Activated CD8-positive, alpha-beta memory T cell treated with anti-CD3 and anti-CD28 coated beads for 24 hours (primary cell): Measurements from ENCODE around the gene NLK.
"Not testable (repeated sequence)": the region's sequence is repeated elsewhere in the genome, so short reads cannot be mapped to it uniquely, and the experiment has no call there.

Source experiments
- DNase-seq: peaks from one replicate; pipeline ENCODE4 v3.0.0-alpha.2; 2020

The NLK gene

GRCh38 chr17:28204244-28204643 lies 161.8 kb downstream of the NLK start:
- DNase-seq = no peak

- DNase-seq = no peak
Measured at GRCh38 chr17:28204751-28205150, 162.3 kb downstream of the NLK start.

GRCh38 chr17:28206292-28206691 lies 163.8 kb downstream of the NLK start:
- no peak for DNase-seq

- no peak for DNase-seq
Measured at GRCh38 chr17:28211811-28212210, 169.3 kb downstream of the NLK start.

GRCh38 chr17:28213578-28213977 lies 171.1 kb downstream of the NLK start:
- not testable (repeated sequence) for DNase-seq

GRCh38 chr17:28216052-28216451 lies 173.6 kb downstream of the NLK start:
- no peak for DNase-seq

GRCh38 chr17:28216528-28216927 lies 174.1 kb downstream of the NLK start:
- DNase-seq = no peak

- DNase-seq = no peak
Measured at GRCh38 chr17:28219771-28220170, 177.3 kb downstream of the NLK start.

GRCh38 chr17:28221751-28222414 lies 179.4 kb downstream of the NLK start:
- DNase-seq = no peak

GRCh38 chr17:28225271-28225670 lies 182.8 kb downstream of the NLK start:
- DNase-seq = no peak

GRCh38 chr17:28225867-28226266 lies 183.4 kb downstream of the NLK start:
- no peak for DNase-seq

- DNase-seq = no peak
Measured at GRCh38 chr17:28226563-28227315, 184.3 kb downstream of the NLK start.

GRCh38 chr17:28227316-28228108 lies 185.0 kb downstream of the NLK start:
- DNase-seq = no peak

GRCh38 chr17:28228109-28228840 lies 185.8 kb downstream of the NLK start:
- no peak for DNase-seq

- DNase-seq = no peak
Measured at GRCh38 chr17:28228986-28229729, 186.7 kb downstream of the NLK start.

- no peak for DNase-seq
Measured at GRCh38 chr17:28230011-28230410, 187.5 kb downstream of the NLK start.

GRCh38 chr17:28230607-28231006 lies 188.1 kb downstream of the NLK start:
- not testable (repeated sequence) for DNase-seq

GRCh38 chr17:28231624-28232023 lies 189.1 kb downstream of the NLK start:
- not testable (repeated sequence) for DNase-seq

- DNase-seq = not testable (repeated sequence)
Measured at GRCh38 chr17:28232966-28233870, 190.7 kb downstream of the NLK start.

- DNase-seq = not testable (repeated sequence)
Measured at GRCh38 chr17:28233872-28234856, 191.7 kb downstream of the NLK start.
